Kidney tubule cell (primary cell): ENCODE measurements around the gene CACNA2D2.

Source experiments
- DNase-seq: peaks from one replicate; pipeline ENCODE4 v3.0.0-alpha.2; 2018; ENCODE audit warnings: low spot score

The CACNA2D2 gene

GRCh38 chr3:50428007-50428633, 75.3 kb downstream of the CACNA2D2 start:
- DNase-seq = no peak

GRCh38 chr3:50427217-50427616, 76.2 kb downstream of the CACNA2D2 start:
- DNase-seq = no peak

- no peak for DNase-seq
Observed at GRCh38 chr3:50425911-50426310, 77.5 kb downstream of the CACNA2D2 start.

GRCh38 chr3:50423543-50423942, 79.9 kb downstream of the CACNA2D2 start:
- DNase-seq = no peak

GRCh38 chr3:50422153-50422552, 81.3 kb downstream of the CACNA2D2 start:
- no peak for DNase-seq

- DNase-seq = no peak
Observed at GRCh38 chr3:50419595-50420370, 83.7 kb downstream of the CACNA2D2 start.

- peak; percentile 9 for DNase-seq
Observed at GRCh38 chr3:50418850-50419249, 84.6 kb downstream of the CACNA2D2 start.

- peak; percentile 15 for DNase-seq
Observed at GRCh38 chr3:50417637-50418033, 85.8 kb downstream of the CACNA2D2 start.

DNA sequence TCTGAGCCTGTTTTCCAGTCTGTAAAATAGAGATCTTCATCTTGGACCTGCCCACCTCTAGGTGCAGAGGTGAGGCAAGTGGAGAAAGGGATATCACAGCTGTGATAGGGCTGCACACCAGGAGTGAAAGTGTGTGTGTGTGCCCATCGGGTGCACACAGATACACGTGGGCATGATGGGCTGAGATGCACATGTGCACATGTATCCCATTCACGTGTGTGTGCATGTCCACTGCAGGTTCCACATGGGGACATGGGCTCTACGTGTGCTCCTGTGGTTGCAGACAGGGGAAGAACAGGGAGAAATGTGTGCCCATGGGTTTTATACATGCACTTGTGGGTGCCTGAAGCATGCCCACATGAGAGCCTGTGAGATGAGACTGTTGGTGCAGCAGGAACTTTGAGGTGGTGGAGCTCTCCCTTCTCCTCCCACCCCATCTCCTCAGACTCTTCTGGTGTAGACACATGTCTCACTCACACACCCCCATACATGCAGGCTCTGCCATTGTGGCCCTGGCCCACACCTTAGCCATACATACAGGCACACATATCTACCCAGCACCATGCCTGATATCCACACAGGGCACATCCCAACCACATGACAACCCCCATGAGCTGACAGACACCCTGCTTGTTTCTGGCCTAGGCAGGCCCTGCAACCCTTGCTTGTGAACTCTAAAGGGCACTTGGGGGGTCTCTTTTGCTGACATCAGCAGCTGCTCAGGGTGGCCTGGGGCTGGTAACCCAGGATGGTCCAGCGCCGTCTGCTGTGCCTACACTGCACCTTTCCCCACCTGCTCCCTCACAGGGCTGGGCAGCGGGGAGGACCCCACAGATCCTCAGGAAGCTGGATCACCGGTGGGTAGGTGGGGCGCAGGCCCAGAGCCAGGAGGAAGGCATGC, 86.4 kb downstream of the CACNA2D2 start:
- no peak for DNase-seq

DNA sequence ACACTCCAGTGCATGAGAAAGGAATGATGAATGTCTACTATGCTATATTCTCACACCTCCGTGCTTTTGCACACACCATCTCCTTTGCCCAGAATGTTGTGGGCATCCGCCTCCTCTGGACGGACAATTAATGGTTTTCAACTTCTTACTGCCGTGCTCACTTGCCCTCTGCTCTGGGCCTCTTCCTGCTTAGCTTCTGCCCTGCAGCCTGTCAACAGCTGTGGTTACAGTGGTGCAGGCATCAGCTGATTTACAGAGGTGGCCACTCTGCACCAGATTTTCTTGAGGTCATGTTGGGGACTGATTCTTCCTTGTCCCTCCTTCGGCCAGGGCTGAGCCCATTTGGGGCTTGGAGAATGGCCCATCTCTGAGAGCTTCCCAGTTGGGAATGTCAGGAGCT, 87.6 kb downstream of the CACNA2D2 start:
- no peak for DNase-seq

GRCh38 chr3:50415061-50415460, 88.4 kb downstream of the CACNA2D2 start:
- no peak for DNase-seq

- no peak for DNase-seq
Observed at GRCh38 chr3:50414616-50415015, 88.8 kb downstream of the CACNA2D2 start.

DNA sequence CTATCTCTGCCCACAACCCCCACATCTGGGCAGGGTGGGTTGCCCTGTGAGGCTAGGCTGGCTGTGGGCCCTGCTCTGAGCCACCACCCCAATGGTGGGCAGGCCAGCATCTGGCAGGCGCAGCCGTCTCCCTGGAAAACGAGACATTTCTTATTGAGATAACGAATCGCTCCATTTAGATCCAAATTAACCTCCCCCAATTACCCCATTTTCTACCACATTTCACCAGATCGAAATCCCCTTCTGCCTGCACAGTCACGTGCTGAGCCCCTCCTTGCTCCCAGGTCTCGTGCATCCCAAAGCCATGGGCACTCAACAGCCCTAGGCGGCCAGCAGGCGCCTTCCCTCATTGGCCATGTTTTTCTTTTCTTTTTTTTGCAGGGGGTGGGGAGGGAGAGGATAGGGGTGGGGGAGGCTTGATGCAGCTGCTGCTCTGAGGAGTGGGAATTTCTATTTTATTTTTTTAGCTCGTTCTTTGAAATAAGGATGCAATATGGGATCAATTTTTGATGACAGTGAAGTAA, 91.1 kb downstream of the CACNA2D2 start:
- DNase-seq = no peak

DNA sequence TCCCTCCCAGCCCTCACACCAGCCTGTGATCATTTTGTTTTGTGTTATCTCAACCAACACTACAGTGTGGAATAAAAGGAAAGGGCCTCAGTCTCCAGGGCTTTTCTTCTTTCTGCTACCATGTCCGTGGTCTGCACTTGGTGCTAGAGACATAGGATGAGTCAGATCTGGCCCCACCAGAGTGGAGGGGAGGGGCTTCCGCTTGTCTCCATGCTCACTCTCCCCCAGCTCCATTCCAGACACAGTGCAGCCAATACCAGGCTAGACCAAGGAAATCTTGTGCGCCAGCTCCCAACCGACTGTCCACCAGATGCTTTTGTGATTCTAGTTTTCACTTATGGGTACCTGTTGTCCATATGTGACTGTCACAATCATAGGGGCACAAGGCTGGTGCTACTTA, 92.2 kb downstream of the CACNA2D2 start:
- no peak for DNase-seq

GRCh38 chr3:50410608-50411139, 92.8 kb downstream of the CACNA2D2 start:
- DNase-seq = no peak

GRCh38 chr3:50410185-50410584, 93.2 kb downstream of the CACNA2D2 start:
- DNase-seq = no peak

DNA sequence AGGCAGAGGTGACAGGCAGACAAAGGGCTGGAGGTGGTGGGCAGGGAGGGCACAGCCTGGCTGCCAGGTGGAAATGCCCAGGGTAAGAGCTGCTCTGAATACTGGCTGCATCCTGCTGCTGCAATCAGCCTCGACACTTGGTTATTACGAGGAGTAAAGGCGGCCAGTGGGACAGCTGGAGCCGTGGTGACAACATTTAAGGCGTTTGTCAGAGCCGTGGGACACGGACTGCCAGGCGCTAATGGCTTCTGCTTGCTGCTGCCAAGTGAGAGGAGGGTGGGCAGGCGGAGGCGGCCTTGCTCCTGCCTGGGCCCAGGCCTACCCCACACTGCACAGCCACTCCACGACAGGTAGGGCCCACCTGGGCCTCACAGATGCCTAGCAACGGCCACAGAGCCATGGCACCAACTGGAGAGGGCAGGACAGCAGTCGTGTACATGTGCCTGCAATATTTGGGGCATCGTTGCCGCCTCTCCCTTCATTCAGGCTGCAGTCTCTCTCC, 94.9 kb downstream of the CACNA2D2 start:
- DNase-seq = no peak

GRCh38 chr3:50406487-50406886, 96.9 kb downstream of the CACNA2D2 start:
- no peak for DNase-seq

DNA sequence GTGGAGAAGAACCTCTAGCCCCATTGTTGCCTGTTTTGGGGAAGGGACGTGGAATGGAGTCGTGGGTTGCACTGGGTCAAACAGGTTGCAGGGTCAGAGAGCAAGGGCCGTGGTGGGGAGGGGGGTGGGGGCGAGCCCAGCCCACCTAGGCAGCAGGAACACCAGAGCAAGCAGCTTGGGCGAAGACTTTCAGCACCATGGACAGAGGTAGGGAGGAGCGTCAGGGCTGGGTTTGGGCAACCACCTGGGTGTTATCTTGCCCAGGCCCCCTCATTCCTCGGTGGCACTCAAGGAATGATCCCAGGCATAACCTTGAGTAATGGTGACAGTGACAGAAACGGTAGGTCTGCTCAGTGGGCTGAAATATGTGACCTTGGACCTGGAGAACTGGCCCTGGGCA, 98.2 kb downstream of the CACNA2D2 start:
- DNase-seq = no peak

DNA sequence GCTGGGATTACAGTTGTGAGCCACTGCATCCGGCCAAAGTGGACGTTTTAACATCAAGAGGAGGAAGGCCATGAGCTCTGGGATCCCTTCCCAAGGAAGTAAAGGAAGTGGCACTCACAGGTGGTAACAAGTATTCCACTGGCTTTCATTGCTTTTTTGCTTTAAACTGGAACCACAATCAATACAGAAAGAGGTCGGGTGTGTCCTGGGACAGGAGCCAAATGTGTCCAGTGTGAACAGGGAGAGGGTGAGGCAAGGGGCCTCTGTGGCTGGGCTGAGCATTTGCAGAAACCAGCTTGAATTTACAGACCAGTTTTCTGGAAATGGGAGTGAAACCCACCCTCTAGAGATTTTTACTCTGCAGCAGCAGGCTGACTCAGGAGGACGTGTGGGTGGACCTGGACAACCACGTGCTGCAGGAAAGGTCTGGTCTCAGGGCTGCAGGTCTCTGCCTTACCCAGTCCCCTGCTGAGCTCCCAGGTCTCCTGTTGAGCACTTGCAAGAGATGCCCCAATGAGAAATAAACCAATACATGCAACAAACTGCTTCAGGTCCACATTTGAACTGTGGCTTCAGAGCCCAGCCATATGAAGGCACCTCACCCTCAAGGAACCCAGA, 101.3 kb downstream of the CACNA2D2 start:
- no peak for DNase-seq

DNA sequence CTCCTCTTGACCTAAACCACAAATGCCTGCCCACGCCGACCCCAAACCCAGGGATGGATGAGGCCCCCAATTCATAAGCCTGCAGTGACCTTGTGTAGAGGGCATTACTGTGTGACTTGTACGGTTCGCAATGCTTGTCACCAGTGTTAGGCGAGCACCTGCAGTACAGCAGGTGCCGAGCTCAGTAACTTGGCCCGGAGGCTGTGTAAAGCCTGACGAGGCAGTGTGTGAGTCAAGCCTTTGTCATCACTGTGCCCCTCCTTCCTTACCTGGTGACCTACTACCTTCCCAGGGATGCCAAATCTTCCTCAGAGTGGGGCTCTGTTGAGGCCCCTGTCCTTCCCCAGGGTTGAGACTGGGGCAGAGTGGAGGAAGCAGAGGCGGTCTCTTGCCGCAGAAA, 106.9 kb downstream of the CACNA2D2 start:
- DNase-seq = peak; percentile 72
